ENCODE data around the gene SAMD1.

- TF ChIP-seq CTCF (IDR thresholded peaks at IDR 0.05) (no peak), POLR2A (IDR thresholded peaks at IDR 0.05) (no peak), POLR2AphosphoS5 (IDR thresholded peaks at IDR 0.05) (no peak)
Measured at GRCh38 chr19:14127176-14127575, 36.6 kb upstream of the SAMD1 start.

All from breast epithelium (tissue), 3 donors.